ENCODE results near the gene POLR1B.
"Not testable (repeated sequence)": the region's sequence is repeated elsewhere in the genome, so short reads cannot be mapped to it uniquely, and the experiment has no call there.

Gene POLR1B

GRCh38 chr2:112542123-112542983 is at the start of gene POLR1B:
POLR1B (plus strand) TSS chr2:112542465; CDS start chr2:112542495, 30 bp downstream.
- peak; percentile 71 for DNase-seq

GRCh38 chr2:112493048-112493447 is 49.2 kb upstream of the POLR1B start:
- no peak for DNase-seq

GRCh38 chr2:112493858-112494648 is 48.2 kb upstream of the POLR1B start:
- no peak for DNase-seq

DNA sequence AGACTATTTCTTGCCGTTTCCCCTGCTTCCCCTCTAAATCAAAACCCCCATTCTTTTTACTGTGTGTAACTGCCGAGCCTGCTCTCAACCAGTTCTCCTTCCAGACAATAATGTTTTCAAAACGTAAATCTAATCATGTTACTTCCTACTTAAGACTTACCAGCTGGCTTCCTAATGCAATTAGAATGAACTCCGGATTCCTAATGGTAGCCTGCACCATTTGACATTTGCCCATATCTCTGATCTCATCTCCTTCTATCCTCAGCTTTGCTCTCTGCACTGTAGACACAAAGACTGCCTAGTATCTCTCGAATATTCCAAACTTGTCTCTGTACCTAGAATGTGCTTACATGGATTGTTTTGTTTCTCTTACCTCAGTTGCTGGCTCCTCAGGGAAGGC is 47.4 kb upstream of the POLR1B start:
- DNase-seq, result no peak

GRCh38 chr2:112495878-112496277 is 46.4 kb upstream of the POLR1B start:
- DNase-seq, result not testable (repeated sequence)

DNA sequence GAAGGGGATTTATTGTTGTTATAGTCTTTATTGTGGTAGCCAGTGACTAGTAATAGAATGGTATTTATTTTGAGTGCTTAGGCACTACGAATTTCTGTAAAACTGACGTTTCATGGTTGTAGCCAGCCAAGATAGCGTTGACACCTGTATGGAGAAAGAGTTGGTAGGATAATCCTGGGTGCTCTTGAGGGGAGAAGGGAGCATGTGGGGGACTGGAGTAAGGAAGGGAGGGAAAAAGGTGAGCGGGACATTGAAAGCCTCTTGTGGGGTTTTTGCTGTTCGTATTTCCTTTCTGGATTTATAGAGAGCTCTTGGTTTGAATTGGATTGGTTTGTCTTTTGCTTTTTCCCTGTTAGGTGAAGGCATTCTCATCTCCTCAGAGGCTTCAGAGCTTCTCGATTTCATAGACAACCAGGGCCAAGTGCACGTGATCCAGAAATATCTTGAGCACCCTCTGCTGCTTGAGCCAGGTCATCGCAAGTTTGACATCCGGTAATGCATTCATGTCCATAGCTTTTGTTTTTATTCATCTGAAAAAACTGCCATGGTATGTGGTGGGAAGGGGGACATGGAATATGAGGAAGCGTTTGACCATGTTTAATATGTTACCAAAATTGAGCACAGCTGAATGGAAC is 41.3 kb upstream of the POLR1B start:
- peak; percentile 49 for DNase-seq

DNA sequence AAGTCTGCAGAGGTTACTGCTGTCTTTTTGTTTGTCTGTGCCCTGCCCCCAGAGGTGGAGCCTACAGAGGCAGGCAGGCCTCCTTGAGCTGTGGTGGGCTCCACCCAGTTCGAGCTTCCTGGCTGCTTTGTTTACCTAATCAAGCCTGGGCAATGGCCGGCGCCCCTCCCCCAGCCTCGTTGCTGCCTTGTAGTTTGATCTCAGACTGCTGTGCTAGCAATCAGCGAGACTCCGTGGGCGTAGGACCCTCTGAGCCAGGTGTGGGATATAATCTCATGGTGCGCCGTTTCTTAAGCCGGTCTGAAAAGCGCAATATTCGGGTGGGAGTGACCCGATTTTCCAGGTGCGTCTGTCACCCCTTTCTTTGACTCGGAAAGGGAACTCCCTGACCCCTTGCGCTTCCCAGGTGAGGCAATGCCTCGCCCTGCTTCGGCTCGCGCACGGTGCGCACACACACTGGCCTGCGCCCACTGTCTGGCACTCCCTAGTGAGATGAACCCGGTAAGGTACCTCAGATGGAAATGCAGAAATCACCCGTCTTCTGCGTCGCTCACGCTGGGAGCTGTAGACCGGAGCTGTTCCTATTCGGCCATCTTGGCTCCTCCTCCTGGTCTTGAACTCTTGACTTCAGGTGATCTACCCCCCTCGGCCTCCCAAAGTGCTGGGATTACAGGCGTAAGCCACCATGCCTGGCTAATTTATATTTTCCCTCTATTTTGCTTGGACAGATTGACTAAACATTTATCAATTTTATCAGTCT is 32.8 kb upstream of the POLR1B start:
- DNase-seq, result not testable (repeated sequence)

DNA sequence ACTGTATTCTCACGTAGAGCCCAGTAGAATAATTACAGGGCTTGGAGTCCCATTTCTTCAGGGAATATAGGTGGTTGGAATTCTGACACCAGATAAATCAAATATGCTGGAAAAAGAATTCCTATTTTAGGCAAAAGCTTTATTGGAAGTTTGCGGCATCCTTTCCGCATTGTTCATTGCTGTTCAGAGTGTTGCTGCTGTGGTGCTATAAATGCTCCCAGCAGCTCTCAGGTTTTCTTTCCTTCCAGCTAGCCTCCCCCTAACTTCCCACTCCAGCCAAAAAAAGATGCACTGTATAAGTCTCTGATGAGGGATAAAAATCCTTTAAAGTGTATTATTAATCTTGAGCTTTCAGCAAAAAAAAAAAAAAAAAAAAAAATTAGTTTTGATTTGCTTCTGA is 25.5 kb upstream of the POLR1B start:
- no peak for DNase-seq

- DNase-seq, result no peak
Observed at GRCh38 chr2:112518807-112519206, 23.5 kb upstream of the POLR1B start.

GRCh38 chr2:112519506-112519905 is 22.8 kb upstream of the POLR1B start:
- no peak for DNase-seq

DNA sequence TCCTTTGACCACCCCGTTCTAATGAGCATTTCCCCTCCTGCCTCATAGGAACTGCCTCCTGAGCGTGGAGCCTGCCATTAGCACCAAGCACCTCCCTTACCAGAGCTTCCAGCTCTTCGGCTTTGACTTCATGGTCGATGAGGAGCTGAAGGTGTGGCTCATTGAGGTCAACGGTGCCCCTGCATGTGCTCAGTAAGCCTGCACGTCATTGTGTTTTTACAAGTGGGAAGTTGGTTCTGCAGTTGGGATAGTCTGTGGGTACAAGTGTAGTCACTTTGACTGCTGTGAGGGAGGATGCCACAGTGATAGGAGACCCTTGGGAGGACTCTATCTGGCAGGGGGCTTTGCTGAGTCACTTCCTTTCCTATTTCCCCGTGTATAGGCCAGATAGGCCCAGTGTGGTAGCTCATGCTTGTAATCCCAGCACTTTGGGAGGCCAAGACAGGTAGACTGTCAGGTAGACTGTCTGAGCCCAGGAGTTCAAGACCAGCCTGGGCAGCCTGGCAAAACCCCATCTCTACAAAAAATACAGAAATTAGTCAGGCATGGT is 22.0 kb upstream of the POLR1B start:
- DNase-seq, result no peak

GRCh38 chr2:112523291-112523777 is 18.9 kb upstream of the POLR1B start:
- no peak for DNase-seq

GRCh38 chr2:112524276-112524675 is 18.0 kb upstream of the POLR1B start:
- not testable (repeated sequence) for DNase-seq

DNA sequence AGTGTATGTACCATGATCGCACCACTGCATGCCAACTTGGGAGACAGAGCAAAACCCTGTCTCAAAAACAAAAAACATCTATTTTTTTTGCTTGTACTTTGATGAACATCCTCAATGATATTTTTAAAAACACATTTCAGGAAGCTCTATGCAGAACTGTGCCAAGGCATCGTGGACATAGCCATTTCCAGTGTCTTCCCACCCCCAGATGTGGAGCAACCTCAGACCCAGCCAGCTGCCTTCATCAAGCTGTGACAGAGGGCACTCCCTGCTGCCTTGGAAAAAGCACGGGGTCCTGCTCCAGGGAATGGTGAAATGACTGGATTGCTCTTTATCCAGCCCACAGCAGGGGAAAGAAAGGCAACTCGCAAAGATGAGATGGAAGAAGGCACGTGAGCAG is 13.7 kb upstream of the POLR1B start:
- DNase-seq, result no peak

DNA sequence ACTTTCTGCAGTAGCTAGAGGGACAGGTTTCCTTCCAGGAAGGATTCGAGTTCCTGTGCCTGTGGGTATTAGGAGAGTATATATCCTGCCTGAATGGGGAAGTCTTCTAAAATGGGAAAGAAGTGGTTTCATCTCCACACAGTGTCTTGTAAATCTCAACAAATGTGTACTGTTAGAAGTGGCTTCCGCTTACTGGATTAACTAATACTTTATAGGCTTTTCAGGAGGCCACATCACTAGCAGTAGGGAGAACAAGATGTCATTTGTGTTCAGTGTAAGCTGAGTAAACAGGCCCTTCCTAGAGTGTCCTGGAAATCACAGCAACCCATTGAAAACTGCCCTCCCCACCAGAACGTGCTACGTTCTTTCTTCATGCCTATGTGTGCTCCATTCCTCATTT is 12.5 kb upstream of the POLR1B start:
- DNase-seq, result no peak

- DNase-seq, result no peak
Observed at GRCh38 chr2:112530728-112531127, 11.5 kb upstream of the POLR1B start.

DNA sequence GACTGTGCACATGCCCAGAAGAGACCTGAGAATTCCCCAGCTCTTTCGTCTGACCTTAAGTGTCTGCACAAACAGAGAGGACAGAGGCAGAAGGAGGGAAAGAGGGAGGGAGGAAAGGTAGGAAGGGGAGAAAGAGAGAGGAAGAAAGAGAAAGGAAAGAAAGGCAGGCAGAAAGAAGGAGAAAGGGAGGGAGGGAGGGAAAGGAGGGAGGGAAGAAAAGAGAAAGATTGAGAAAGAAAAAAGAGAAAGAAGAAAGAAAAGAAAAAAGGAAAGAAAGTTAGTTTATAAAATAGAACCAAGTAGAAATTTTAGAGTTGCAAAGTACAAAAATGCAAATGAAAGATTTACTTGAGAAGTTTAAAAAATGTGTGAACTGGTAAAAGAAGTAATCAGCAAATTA is 7.4 kb upstream of the POLR1B start:
- DNase-seq, result no peak

DNA sequence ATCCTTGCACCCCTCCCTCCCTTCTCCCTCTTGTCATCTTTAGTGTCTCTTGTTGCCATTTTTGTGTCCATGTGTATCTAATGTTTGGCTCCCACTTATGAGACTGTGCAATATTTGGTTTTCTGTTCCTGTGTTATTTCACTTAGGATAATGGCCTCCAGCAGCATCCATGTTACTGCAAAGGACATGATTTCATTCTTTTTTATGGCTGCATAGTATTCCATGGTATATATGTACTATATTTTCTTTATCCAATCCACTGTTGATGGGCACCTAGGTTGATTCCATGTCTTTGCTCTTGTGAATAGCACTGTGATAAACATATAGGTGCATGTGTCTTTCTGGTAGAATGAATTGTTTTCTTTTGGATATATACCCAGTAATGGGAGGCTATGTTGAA is 5.6 kb upstream of the POLR1B start:
- DNase-seq, result not testable (repeated sequence)

DNA sequence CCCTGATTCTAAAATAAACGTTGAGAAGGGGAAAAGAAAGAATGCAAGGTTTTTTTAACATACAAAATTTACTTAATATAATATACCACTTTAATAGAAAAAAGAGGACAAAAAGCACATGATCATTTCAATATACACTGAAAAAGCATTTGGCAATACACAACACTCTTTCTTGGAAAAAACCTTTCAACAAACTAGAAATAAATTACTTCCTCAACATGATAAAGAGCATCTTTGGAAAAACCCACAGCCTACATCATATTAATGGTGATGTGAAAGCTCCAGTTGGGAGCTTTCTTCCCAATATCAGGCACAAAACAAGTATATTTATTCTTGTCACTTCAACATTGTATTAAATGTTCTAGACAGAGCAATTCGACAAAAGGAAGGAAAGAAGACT is 3.0 kb upstream of the POLR1B start:
- DNase-seq, result no peak

DNA sequence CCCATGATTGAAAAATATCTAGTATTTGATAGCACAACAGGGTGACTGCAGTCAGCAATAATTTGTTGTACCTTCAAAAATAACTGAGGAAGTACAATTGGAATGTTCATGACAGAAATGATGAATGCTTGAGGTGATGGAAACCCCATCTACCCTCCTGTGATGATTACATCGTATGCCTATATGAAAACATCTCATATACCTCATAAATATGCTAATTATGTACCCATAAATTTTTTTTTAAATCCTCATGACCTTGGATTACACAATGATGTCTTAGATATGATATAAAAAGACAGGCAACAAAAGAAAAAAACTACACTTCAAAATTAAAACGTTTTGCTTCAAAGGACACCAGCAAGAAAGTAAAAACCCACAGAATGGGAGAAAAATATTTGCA is 1.4 kb upstream of the POLR1B start:
- DNase-seq, result no peak

DNA sequence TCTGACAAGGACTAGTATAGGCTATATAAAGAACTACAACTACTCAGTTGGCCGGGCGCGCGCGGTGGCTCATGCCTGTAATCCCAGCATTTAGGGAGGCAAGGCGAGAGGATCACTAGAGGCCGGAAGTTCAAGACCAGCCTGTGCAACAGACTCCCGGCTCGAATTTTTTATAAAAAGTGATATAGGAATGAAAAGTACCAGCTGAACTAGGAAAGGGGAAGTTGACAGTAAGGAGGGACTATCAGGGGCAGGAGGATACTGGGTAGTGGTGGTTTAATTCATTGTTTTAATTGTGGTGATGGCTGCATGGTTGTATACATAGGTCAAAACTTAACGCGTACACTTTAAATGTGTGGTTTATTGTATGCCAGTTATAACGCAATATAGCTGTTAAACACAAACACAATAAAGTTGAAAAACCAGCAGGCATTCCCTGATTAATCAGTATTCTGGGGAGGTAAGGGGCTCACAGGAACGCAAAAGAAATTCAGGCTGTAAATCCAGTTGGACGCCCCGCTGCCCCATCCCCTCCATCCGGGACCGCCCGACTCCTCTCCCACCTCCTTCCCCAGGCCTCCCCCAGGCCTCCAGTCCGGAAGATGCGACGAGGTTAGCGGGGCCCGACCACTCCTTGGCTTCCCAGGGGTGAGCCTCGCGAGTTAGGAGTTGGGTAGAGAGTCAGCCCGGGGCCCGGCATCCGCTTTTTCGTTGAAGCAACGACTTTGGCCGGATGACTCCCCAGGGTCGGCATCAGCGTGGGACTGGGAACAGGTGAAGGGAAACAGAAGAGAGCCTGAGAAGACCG is 746 bp upstream of the POLR1B start:
- no peak for DNase-seq

Measured in CD4-positive, alpha-beta T cell treated with Interleukin-4 for 4 hours (primary cell).